ENCODE measurements around the gene RNF113A.
"Not testable (repeated sequence)": the region's sequence is repeated elsewhere in the genome, so short reads cannot be mapped to it uniquely, and the experiment has no call there.

RNF113A gene

DNA sequence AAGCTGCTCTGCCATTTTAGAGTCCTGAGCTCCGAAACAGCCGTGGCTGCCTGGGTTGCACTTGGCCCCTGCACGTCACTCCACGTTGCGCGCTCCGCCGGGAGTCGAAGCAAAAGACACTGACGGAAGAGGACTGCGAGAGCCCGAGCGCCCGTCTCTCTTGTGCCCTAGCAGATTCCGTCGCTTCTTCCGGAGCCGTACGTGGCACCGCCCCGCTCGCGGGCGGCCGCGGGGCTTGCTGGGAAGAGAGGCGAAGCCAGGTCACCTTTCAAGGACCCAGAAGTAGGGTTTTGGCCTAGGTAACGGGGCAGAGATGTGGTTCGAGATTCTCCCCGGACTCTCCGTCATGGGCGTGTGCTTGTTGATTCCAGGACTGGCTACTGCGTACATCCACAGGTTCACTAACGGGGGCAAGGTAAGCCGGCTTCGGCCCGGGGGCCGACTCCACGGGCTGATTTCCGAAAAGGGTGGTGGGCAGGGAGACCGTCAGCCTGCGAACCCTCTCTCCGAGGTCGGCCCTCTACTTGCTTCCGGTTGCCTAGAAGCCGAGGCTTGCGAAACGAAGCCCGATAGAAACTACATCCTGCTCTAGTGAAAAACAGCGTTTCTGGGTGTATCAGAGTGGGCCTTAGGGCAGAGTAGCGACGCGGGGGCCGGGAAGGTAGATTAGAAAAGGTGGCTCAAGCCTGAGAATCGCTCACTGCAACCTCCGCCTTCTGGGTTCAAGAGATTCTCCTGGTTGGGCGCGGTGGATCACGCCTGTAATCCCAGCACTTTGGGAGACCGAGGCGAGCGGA lies at the start of gene RNF113A, which contains the start of gene NDUFA1:
TSS of gene RNF113A (minus strand) at position 135 of the 797 bp plus-strand sequence. CDS start at position 15, 120 bp downstream.
TSS of gene NDUFA1 (plus strand) at position 234 of the 797 bp plus-strand sequence. CDS start at position 314, 80 bp downstream.
- in situ Hi-C loops (cut with MboI; ENCODE audit: low pct_unique_long_range_greater_than_20kb, low sequenced_read_pairs): no loop called here
- DNase-seq: peak; percentile 96

DNA sequence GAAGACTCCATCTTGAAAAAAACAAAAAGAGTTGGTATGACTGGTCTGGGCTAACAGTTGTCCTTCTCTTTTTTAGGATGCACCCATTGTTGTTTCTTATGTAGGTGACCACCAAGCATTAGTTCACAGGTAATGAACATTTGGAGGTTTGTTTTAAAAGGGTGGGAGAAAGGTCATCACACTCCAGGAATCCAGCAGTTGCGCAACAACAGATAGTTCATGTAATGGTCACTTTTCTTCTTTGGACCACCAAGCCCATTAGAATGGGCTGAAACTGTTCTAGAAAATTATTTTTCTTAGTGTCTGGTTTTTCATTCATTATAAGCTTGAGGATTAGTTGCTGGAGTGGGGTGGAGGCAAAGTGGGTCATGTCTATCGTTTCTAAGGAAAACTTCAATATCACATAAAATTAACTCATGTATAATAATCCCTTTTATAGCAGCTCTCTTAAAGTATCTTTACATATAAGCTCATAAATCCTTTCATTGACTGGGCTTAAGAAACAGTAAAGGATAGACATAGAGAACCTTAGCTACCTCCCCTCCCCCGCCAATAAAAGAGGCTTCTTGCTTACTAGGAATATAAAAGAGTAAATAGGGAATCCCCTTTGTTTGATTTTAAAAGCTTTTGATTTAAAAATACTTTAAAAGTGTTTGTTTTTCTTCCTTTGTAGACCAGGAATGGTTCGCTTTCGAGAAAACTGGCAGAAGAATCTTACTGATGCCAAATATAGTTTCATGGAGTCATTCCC lies 48.5 kb upstream of the RNF113A start:
- in situ Hi-C loops (cut with MboI; ENCODE audit: low pct_unique_long_range_greater_than_20kb, low sequenced_read_pairs): no loop called here
- no peak for DNase-seq

GRCh38 chrX:119917877-119918276 lies 46.3 kb upstream of the RNF113A start:
- no peak for DNase-seq
- in situ Hi-C loops (cut with MboI; ENCODE audit: low pct_unique_long_range_greater_than_20kb, low sequenced_read_pairs): no loop called here

GRCh38 chrX:119916310-119916709 lies 44.8 kb upstream of the RNF113A start:
- in situ Hi-C loops (cut with MboI; ENCODE audit: low pct_unique_long_range_greater_than_20kb, low sequenced_read_pairs): no loop called here

GRCh38 chrX:119900976-119901375 lies 29.4 kb upstream of the RNF113A start:
- no peak for DNase-seq
- in situ Hi-C loops (cut with MboI; ENCODE audit: low pct_unique_long_range_greater_than_20kb, low sequenced_read_pairs): no loop called here

More at GRCh38 chrX:119916310-119916709, 44.8 kb upstream of the RNF113A start:
- no peak for DNase-seq

GRCh38 chrX:119899125-119899524 lies 27.6 kb upstream of the RNF113A start:
- DNase-seq: peak; percentile 84
- in situ Hi-C loops (cut with MboI; ENCODE audit: low pct_unique_long_range_greater_than_20kb, low sequenced_read_pairs): no loop called here

- in situ Hi-C loops (cut with MboI; ENCODE audit: low pct_unique_long_range_greater_than_20kb, low sequenced_read_pairs): no loop called here
- DNase-seq: no peak
Measured at GRCh38 chrX:119895843-119896326, 24.4 kb upstream of the RNF113A start, which contains the start of gene AKAP14. Gene AKAP14, plus strand, starts transcription at chrX:119895893. Its CDS starts 7,331 bp downstream, at chrX:119903224.

DNA sequence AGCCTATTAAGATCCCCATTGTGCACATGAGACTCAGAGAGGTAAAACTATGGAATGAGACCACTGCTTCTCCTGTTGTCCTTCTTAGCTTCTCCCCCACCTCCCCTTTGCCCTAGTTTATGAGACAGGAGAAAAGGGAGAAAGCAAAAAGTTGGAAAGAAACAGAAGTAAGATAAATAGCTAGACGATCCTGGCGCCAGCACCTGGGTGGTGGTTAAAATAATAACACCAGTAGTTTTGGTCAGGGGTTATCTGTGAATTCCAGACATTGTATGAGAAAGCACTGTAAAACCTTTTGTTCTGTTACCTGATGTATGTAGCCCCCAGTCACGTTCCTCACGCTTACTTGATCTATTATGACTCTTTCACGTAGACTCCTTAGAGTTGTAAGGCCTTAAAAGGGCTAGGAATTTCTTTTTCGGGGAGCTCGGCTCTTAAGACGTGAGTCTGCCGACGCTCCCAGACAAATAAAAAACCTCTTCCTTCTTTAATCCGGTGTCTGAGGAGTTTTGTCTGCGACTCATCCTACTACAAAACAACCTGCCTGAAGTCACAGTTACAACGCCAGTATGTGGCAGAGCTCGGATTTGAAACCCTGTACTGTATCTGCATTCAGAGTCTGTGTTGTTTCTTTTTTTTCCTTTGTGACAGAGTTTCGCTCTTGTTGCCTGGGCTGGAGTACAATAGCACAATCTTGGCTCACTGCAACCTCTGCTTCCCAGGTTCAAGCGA lies 20.6 kb upstream of the RNF113A start:
- in situ Hi-C loops (cut with MboI; ENCODE audit: low pct_unique_long_range_greater_than_20kb, low sequenced_read_pairs); DNase-seq: not testable (repeated sequence)

DNA sequence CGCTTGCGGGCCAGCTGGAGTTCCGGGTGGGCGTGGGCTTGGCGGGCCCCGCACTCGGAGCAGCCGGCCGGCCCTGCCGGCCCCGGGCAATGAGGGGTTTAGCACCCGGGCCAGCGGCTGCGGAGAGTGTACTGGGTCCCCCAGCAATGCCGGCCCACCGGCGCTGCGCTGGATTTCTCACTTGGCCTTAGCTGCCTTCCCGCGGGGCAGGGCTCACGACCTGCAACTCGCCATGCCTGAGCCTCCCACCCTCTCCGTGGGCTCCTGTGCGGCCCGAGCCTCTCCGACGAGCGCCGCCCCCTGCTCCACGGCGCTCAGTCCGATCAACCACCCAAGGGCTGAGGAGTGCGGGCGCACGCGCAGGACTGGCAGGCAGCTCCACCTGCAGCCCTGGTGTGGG lies 19.1 kb upstream of the RNF113A start:
- in situ Hi-C loops (cut with MboI; ENCODE audit: low pct_unique_long_range_greater_than_20kb, low sequenced_read_pairs); DNase-seq: not testable (repeated sequence)

DNA sequence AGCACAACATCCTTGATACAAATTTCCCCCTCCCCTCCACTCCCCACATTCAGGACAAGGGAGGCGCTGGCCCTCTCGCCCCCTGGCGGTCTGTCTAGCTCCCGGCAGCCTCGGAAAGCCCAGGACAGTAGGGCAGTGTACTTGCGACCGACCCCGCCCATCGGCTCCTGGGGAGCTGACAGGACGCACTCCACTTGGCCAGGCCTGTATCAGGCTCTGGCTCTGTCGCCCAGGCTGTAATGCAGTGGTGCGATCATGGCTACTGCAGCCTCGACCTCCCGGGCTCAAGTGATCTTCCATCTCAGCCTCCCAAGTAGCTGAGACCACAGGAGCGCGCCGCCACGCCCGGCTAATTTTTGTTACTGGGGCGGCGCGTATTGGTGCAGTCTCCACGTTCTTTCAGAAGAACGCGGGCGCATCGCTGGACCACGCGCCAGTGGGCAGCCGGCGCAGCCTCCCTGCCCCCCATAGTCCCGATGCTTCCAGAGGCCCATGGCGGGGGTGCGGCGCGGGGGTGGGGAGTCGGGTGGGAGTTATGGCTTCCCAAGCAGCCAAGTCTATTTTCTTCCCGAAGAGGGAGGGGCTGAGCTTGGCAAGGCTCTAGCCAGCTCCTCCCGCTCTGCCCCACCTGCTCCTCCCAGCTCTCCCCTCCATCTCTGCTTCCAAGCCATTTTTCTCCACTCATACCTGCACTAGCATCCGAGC lies 16.3 kb upstream of the RNF113A start:
- in situ Hi-C loops (cut with MboI; ENCODE audit: low pct_unique_long_range_greater_than_20kb, low sequenced_read_pairs): no loop called here
- peak; percentile 73 for DNase-seq

- DNase-seq: peak; percentile 43
- in situ Hi-C loops (cut with MboI; ENCODE audit: low pct_unique_long_range_greater_than_20kb, low sequenced_read_pairs): no loop called here
Measured at GRCh38 chrX:119885554-119886428, 14.3 kb upstream of the RNF113A start.

GRCh38 chrX:119880552-119881437 lies 9.3 kb upstream of the RNF113A start:
- DNase-seq: peak; percentile 83

GRCh38 chrX:119880076-119880475 lies 8.5 kb upstream of the RNF113A start:
- DNase-seq: peak; percentile 31
- in situ Hi-C loops (cut with MboI; ENCODE audit: low pct_unique_long_range_greater_than_20kb, low sequenced_read_pairs): no loop called here

More at GRCh38 chrX:119880552-119881437, 9.3 kb upstream of the RNF113A start:
- in situ Hi-C loops (cut with MboI; ENCODE audit: low pct_unique_long_range_greater_than_20kb, low sequenced_read_pairs): no loop called here

DNA sequence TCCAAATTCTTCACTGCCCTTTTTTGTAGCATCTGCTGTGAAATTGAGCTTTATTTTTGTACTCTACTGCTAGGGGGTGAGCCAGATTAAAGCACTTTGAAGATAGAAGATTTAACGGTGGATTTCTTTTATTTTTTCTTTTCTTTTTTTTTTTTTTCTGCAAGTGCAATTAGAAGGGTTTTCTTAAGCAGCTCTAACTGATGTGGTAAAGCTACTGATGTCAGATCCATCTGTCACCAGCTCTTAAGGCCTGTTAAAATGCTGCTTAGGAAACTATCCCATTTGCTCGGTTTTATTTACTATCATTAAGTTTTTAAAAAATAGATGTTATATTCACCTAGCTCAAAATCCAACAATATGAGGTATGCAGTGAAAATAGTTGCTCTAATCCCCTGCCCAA lies 7.2 kb upstream of the RNF113A start:
- DNase-seq: no peak
- in situ Hi-C loops (cut with MboI; ENCODE audit: low pct_unique_long_range_greater_than_20kb, low sequenced_read_pairs): no loop called here

DNA sequence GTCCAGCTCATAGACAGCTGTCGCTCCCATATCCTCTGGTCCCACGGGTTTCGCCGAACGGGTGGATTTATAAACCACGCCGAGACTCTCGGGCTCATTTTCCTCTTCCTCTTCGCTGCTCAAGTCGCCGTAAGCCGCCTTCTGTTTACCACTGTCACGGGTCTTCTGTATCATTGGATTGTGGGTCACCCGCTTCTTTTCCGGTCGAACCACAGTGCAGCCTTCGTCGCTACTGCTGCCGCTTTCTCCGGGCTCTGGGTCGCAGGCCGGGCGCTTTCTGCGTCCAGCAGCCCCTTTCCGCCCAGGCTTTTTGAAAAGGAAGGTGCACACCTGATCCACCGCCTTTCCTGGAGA lies 311 bp downstream of the RNF113A start:
- in situ Hi-C loops (cut with MboI; ENCODE audit: low pct_unique_long_range_greater_than_20kb, low sequenced_read_pairs): no loop called here
- no peak for DNase-seq

DNA sequence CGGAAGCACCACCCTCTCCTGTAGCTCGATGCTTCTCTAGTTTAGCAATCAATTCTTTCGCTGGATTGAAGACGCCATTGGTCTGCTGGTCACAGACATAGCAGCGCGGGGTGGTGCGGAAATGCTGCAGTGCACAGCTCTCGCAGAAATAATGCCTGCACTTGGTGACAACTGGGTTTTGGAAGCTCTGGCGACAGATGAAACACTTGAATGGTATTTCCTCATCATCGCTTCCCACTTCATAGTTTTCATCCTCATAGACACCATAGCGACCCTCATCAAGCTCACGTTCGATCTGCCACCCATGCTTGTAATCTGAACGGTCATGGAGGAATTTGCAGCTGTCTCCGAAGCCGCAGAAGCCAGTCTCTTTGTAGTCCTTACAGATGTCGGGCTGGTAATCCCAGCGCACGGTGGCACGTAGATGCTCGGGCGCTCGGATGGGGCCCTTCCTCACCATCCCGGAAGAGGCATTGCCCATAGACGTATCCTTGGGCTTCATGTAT lies 854 bp downstream of the RNF113A start:
- peak; percentile 56 for DNase-seq
- in situ Hi-C loops (cut with MboI; ENCODE audit: low pct_unique_long_range_greater_than_20kb, low sequenced_read_pairs): no loop called here

- no peak for DNase-seq
- in situ Hi-C loops (cut with MboI; ENCODE audit: low pct_unique_long_range_greater_than_20kb, low sequenced_read_pairs): no loop called here
Measured at GRCh38 chrX:119853444-119853843, 18.1 kb downstream of the RNF113A start.

All from KBM-7 (cell line).